G401 (cell line): ENCODE measurements around the gene PNPLA7. TPM values are rescaled to one million over a fixed set of nuclear protein-coding genes. Genes with fewer than 3 reads are reported as not detected.

ENCODE experiments used
- DNase-seq: peaks from one replicate; pipeline ENCODE4 v3.0.0-alpha.2; 2015; ENCODE audit warnings: low spot score
- in situ Hi-C: cut with HindIII; loops from 2 replicates; pipeline ENCODE4 v1.10.0; 2016; ENCODE audit warnings: low sequenced_read_pairs, mixed read lengths
- total RNA-seq: library from RNA; depleted of rRNA; stranded (reverse); fragments of >200 nt; shearing (Covaris generic); gene quantifications from 2 replicates; pipeline ENCODE4 v1.2.3, GENCODE V29; 2014

PNPLA7 gene
- total RNA-seq, 1 experiment from 2014 or later, result not detected

GRCh38 chr9:137487454-137488326 lies 62.5 kb downstream of the PNPLA7 start:
- no peak for DNase-seq
- in situ Hi-C loops, result no loop called here

- peak; percentile 70 for DNase-seq
- in situ Hi-C loops, result no loop called here
Measured at GRCh38 chr9:137486545-137487453, 63.4 kb downstream of the PNPLA7 start.

- in situ Hi-C loops, result no loop called here
- no peak for DNase-seq
Measured at GRCh38 chr9:137486141-137486490, 64.1 kb downstream of the PNPLA7 start.

GRCh38 chr9:137485343-137486140 lies 64.7 kb downstream of the PNPLA7 start:
- DNase-seq, result no peak
- in situ Hi-C loops, result no loop called here

- no peak for DNase-seq
- in situ Hi-C loops, result no loop called here
Measured at GRCh38 chr9:137484551-137485315, 65.5 kb downstream of the PNPLA7 start.

GRCh38 chr9:137482094-137482781 lies 68.0 kb downstream of the PNPLA7 start:
- in situ Hi-C loops, result no loop called here
- DNase-seq, result no peak

GRCh38 chr9:137480686-137481683 lies 69.2 kb downstream of the PNPLA7 start:
- in situ Hi-C loops, result no loop called here

GRCh38 chr9:137479892-137480685 lies 70.1 kb downstream of the PNPLA7 start:
- DNase-seq, result peak; percentile 58
- in situ Hi-C loops, result no loop called here

More at GRCh38 chr9:137480686-137481683, 69.2 kb downstream of the PNPLA7 start:
- DNase-seq, result no peak

- in situ Hi-C loops, result no loop called here
- peak; percentile 94 for DNase-seq
Measured at GRCh38 chr9:137478962-137479861, 71.0 kb downstream of the PNPLA7 start.

GRCh38 chr9:137478613-137478961 lies 71.6 kb downstream of the PNPLA7 start:
- DNase-seq, result no peak
- in situ Hi-C loops, result no loop called here

- in situ Hi-C loops, result no loop called here
Measured at GRCh38 chr9:137477778-137478612, 72.2 kb downstream of the PNPLA7 start.

GRCh38 chr9:137476856-137477255 lies 73.3 kb downstream of the PNPLA7 start:
- DNase-seq, result no peak
- in situ Hi-C loops, result no loop called here

More at GRCh38 chr9:137477778-137478612, 72.2 kb downstream of the PNPLA7 start:
- no peak for DNase-seq

GRCh38 chr9:137475666-137476065 lies 74.5 kb downstream of the PNPLA7 start:
- DNase-seq, result no peak
- in situ Hi-C loops, result no loop called here

- DNase-seq, result no peak
- in situ Hi-C loops, result no loop called here
Measured at GRCh38 chr9:137474271-137474670, 75.9 kb downstream of the PNPLA7 start.
